ENCODE measurements around the gene RTL9. TPM values are rescaled to one million over a fixed set of nuclear protein-coding genes. Genes with fewer than 3 reads are reported as not detected.
"Not testable (repeated sequence)": the region's sequence is repeated elsewhere in the genome, so short reads cannot be mapped to it uniquely, and the experiment has no call there.

The RTL9 gene
- total RNA-seq, 2 experiments from 2014 or later: not detected

GRCh38 chrX:110321081-110321480 lies 37.6 kb upstream of the RTL9 start:
- CTCF ChIA-PET: no interaction called here
- Mint-ChIP-seq H3K4me3 (no peak overlapping the region), H3K4me1 (ENCODE audit: low read depth) (no peaks in the 10 kb centered on the region), H3K27me3 (ENCODE audit: low read depth) (no peaks in the 10 kb centered on the region), H3K27ac (no peak overlapping the region), H3K9me3 (no peaks in the 10 kb centered on the region), H3K36me3 (ENCODE audit: low read depth) (peaks cover 1% of the 10 kb centered on the region)
- intact Hi-C loops (cut with micrococcal nuclease): no loop called here
- DNase-seq: no peak

- Mint-ChIP-seq H3K27me3 (ENCODE audit: low read depth) (no peaks in the 10 kb centered on the region), H3K36me3 (ENCODE audit: low read depth) (peaks cover 1% of the 10 kb centered on the region), H3K4me1 (ENCODE audit: low read depth) (no peaks in the 10 kb centered on the region), H3K9me3 (no peaks in the 10 kb centered on the region), H3K4me3 (no peak overlapping the region), H3K27ac (no peak overlapping the region)
- CTCF ChIA-PET: no interaction called here
- DNase-seq: no peak
- intact Hi-C loops (cut with micrococcal nuclease): no loop called here
Observed at GRCh38 chrX:110321670-110322069, 37.0 kb upstream of the RTL9 start.

GRCh38 chrX:110322603-110323002 lies 36.0 kb upstream of the RTL9 start:
- Mint-ChIP-seq H3K27me3 (ENCODE audit: low read depth) (no peaks in the 10 kb centered on the region), H3K9me3 (no peaks in the 10 kb centered on the region), H3K27ac (no peak overlapping the region), H3K4me1 (ENCODE audit: low read depth) (no peaks in the 10 kb centered on the region), H3K4me3 (no peak overlapping the region), H3K36me3 (ENCODE audit: low read depth) (no peaks in the 10 kb centered on the region)
- no peak for DNase-seq
- intact Hi-C loops (cut with micrococcal nuclease): no loop called here
- CTCF ChIA-PET: interaction anchor here (1.3 kb wide), 1 partner anchor 162 kb away, joined by 3 read pairs; no protein-coding TSS in a partner anchor

GRCh38 chrX:110326712-110327111 lies 31.9 kb upstream of the RTL9 start:
- Mint-ChIP-seq H3K4me1 (ENCODE audit: low read depth) (no peaks in the 10 kb centered on the region), H3K9me3 (no peaks in the 10 kb centered on the region), H3K27ac (no peak overlapping the region), H3K4me3 (no peak overlapping the region), H3K36me3 (ENCODE audit: low read depth) (no peaks in the 10 kb centered on the region), H3K27me3 (ENCODE audit: low read depth) (no peaks in the 10 kb centered on the region)
- intact Hi-C loops (cut with micrococcal nuclease): no loop called here
- DNase-seq: no peak
- CTCF ChIA-PET: no interaction called here

GRCh38 chrX:110327336-110327735 lies 31.3 kb upstream of the RTL9 start:
- Mint-ChIP-seq H3K9me3 (no peaks in the 10 kb centered on the region), H3K4me1 (ENCODE audit: low read depth) (no peaks in the 10 kb centered on the region), H3K36me3 (ENCODE audit: low read depth) (no peaks in the 10 kb centered on the region), H3K27ac (no peak overlapping the region), H3K27me3 (ENCODE audit: low read depth) (no peaks in the 10 kb centered on the region), H3K4me3 (no peak overlapping the region)
- CTCF ChIA-PET: interaction anchor here (0.6 kb wide), 1 partner anchor 975 kb away, joined by 3 read pairs; no protein-coding TSS in a partner anchor
- intact Hi-C loops (cut with micrococcal nuclease): no loop called here
- no peak for DNase-seq

GRCh38 chrX:110328613-110329012 lies 30.0 kb upstream of the RTL9 start:
- DNase-seq; H3K27me3 Mint-ChIP-seq (ENCODE audit: low read depth); H3K4me3 Mint-ChIP-seq; CTCF ChIA-PET; H3K36me3 Mint-ChIP-seq (ENCODE audit: low read depth); H3K4me1 Mint-ChIP-seq (ENCODE audit: low read depth); H3K9me3 Mint-ChIP-seq; intact Hi-C loops (cut with micrococcal nuclease); H3K27ac Mint-ChIP-seq: not testable (repeated sequence)

GRCh38 chrX:110331444-110332030 lies 27.1 kb upstream of the RTL9 start:
- no peak for DNase-seq
- H3K4me3 Mint-ChIP-seq: no peak overlapping the region
- no peaks in the 10 kb centered on the region for H3K9me3 Mint-ChIP-seq
- H3K27ac Mint-ChIP-seq: no peak overlapping the region
- CTCF ChIA-PET: no interaction called here
- H3K27me3 Mint-ChIP-seq (ENCODE audit: low read depth): no peaks in the 10 kb centered on the region
- H3K4me1 Mint-ChIP-seq (ENCODE audit: low read depth): no peaks in the 10 kb centered on the region
- H3K36me3 Mint-ChIP-seq (ENCODE audit: low read depth): no peaks in the 10 kb centered on the region
- intact Hi-C loops (cut with micrococcal nuclease): no loop called here

GRCh38 chrX:110333458-110333857 lies 25.2 kb upstream of the RTL9 start:
- DNase-seq; intact Hi-C loops (cut with micrococcal nuclease); H3K27me3 Mint-ChIP-seq (ENCODE audit: low read depth); H3K27ac Mint-ChIP-seq; CTCF ChIA-PET; H3K4me1 Mint-ChIP-seq (ENCODE audit: low read depth); H3K4me3 Mint-ChIP-seq; H3K36me3 Mint-ChIP-seq (ENCODE audit: low read depth); H3K9me3 Mint-ChIP-seq: not testable (repeated sequence)

GRCh38 chrX:110338935-110339334 lies 19.7 kb upstream of the RTL9 start:
- CTCF ChIA-PET: interaction anchor here (0.6 kb wide), 1 partner anchor 108 kb away, joined by 3 read pairs; no protein-coding TSS in a partner anchor
- intact Hi-C loops (cut with micrococcal nuclease): no loop called here
- Mint-ChIP-seq H3K27me3 (ENCODE audit: low read depth) (no peaks in the 10 kb centered on the region), H3K27ac (no peak overlapping the region), H3K4me1 (ENCODE audit: low read depth) (peaks cover 4% of the 10 kb centered on the region), H3K4me3 (no peak overlapping the region), H3K9me3 (no peaks in the 10 kb centered on the region), H3K36me3 (ENCODE audit: low read depth) (no peaks in the 10 kb centered on the region)
- no peak for DNase-seq

GRCh38 chrX:110341189-110342035 lies 17.2 kb upstream of the RTL9 start:
- H3K4me1 Mint-ChIP-seq (ENCODE audit: low read depth): peaks cover 4% of the 10 kb centered on the region
- no peaks in the 10 kb centered on the region for H3K9me3 Mint-ChIP-seq
- no peak overlapping the region for H3K4me3 Mint-ChIP-seq
- no peak for DNase-seq
- intact Hi-C loops (cut with micrococcal nuclease): no loop called here
- no peaks in the 10 kb centered on the region for H3K27me3 Mint-ChIP-seq (ENCODE audit: low read depth)
- no peak overlapping the region for H3K27ac Mint-ChIP-seq
- CTCF ChIA-PET: interaction anchor here (0.6 kb wide), 1 partner anchor 193 kb away, joined by 3 read pairs; no protein-coding TSS in a partner anchor
- H3K36me3 Mint-ChIP-seq (ENCODE audit: low read depth): no peaks in the 10 kb centered on the region

- no peaks in the 10 kb centered on the region for H3K9me3 Mint-ChIP-seq
- no peaks in the 10 kb centered on the region for H3K27me3 Mint-ChIP-seq (ENCODE audit: low read depth)
- no peak overlapping the region for H3K4me3 Mint-ChIP-seq
- no peak overlapping the region for H3K27ac Mint-ChIP-seq
- CTCF ChIA-PET: no interaction called here
- intact Hi-C loops (cut with micrococcal nuclease): no loop called here
- H3K36me3 Mint-ChIP-seq (ENCODE audit: low read depth): no peaks in the 10 kb centered on the region
- no peaks in the 10 kb centered on the region for H3K4me1 Mint-ChIP-seq (ENCODE audit: low read depth)
- no peak for DNase-seq
Observed at GRCh38 chrX:110346681-110347080, 12.0 kb upstream of the RTL9 start.

- intact Hi-C loops (cut with micrococcal nuclease): no loop called here
- no peaks in the 10 kb centered on the region for H3K36me3 Mint-ChIP-seq (ENCODE audit: low read depth)
- no peaks in the 10 kb centered on the region for H3K27me3 Mint-ChIP-seq (ENCODE audit: low read depth)
- H3K27ac Mint-ChIP-seq: no peak overlapping the region
- H3K4me1 Mint-ChIP-seq (ENCODE audit: low read depth): no peaks in the 10 kb centered on the region
- CTCF ChIA-PET: no interaction called here
- no peak for DNase-seq
- H3K4me3 Mint-ChIP-seq: no peak overlapping the region
- peaks cover 1% of the 10 kb centered on the region for H3K9me3 Mint-ChIP-seq
Observed at GRCh38 chrX:110359273-110359672, 625 bp downstream of the RTL9 start.

GRCh38 chrX:110363244-110363643 lies 4.6 kb downstream of the RTL9 start:
- no peaks in the 10 kb centered on the region for H3K36me3 Mint-ChIP-seq (ENCODE audit: low read depth)
- no peaks in the 10 kb centered on the region for H3K4me1 Mint-ChIP-seq (ENCODE audit: low read depth)
- CTCF ChIA-PET: no interaction called here
- intact Hi-C loops (cut with micrococcal nuclease): no loop called here
- DNase-seq: no peak
- H3K4me3 Mint-ChIP-seq: no peak overlapping the region
- H3K27ac Mint-ChIP-seq: no peak overlapping the region
- H3K9me3 Mint-ChIP-seq: no peaks in the 10 kb centered on the region
- no peaks in the 10 kb centered on the region for H3K27me3 Mint-ChIP-seq (ENCODE audit: low read depth)

Measured in activated naive CD4-positive, alpha-beta T cell treated with anti-CD3 and anti-CD28 coated beads for 36 hours (primary cell).